H1 (cell line): ENCODE measurements around the gene ZHX3.

Experiments
- CHD2 ChIP-seq: IDR thresholded peaks from 2 replicates; pipeline ENCODE4 v1.6.1; 2012; ENCODE audit warnings: low read length, improper control_type of control experiment
- HDAC2 ChIP-seq, 2 experiments: fragments of 300-600 bp in 1 of 2; sonication (generic) in 1 of 2; IDR thresholded peaks; 2 replicates each; pipeline ENCODE4 v1.6.1; 2011 to 2012; ENCODE audit warnings: low read depth in 2 of 2, low read length in 2 of 2, mild to moderate bottlenecking in 2 of 2, moderate library complexity in 2 of 2, borderline replicate concordance in 1 of 2, inconsistent platforms in 1 of 2
- JUN ChIP-seq: IDR thresholded peaks from 2 replicates; pipeline ENCODE4 v1.6.1; 2011; ENCODE audit warnings: low read depth, mild to moderate bottlenecking, improper control_type of control experiment, low read length
- RAD21 ChIP-seq, 2 experiments: IDR thresholded peaks in 1 of 2; conservative IDR thresholded peaks in 1 of 2; 2 replicates each; pipeline ENCODE4 v1.6.1; 2011; ENCODE audit warnings: low read depth in 2 of 2, low read length in 2 of 2, improper control_type of control experiment in 1 of 2, inconsistent platforms in 1 of 2, mild to moderate bottlenecking in 1 of 2, moderate library complexity in 1 of 2
- SIN3A ChIP-seq, 2 experiments: IDR thresholded peaks in 1 of 2; conservative IDR thresholded peaks in 1 of 2; 2 replicates each; pipeline ENCODE4 v1.6.1; 2011 to 2012; ENCODE audit warnings: low read length in 2 of 2, improper control_type of control experiment in 1 of 2, low read depth in 1 of 2, mild to moderate bottlenecking in 1 of 2
- SP1 ChIP-seq: IDR thresholded peaks from 2 replicates; pipeline ENCODE4 v1.6.1; 2011; ENCODE audit warnings: low read depth, low read length
- SRF ChIP-seq: IDR thresholded peaks from 2 replicates; pipeline ENCODE4 v1.6.1; 2011; ENCODE audit warnings: mild to moderate bottlenecking, low read depth, low read length, moderate library complexity
- TBP ChIP-seq: IDR thresholded peaks from 2 replicates; pipeline ENCODE4 v1.6.1; 2011; ENCODE audit warnings: low read depth, low read length, improper control_type of control experiment
- ZNF274 ChIP-seq: IDR thresholded peaks from 2 replicates; pipeline ENCODE4 v1.7.0; 2012; ENCODE audit warnings: low read length, borderline replicate concordance; ENCODE audit errors: extremely low read depth
- TF ChIP-seq, protein P1 (sequence below), 3 experiments: IDR thresholded peaks; 1 replicate in 2 of 3; 2 replicates in 1 of 3; pipeline versions ENCODE4 v1.5.1 to v1.6.1; 2011; ENCODE audit warnings: low read length in 3 of 3, mild to moderate bottlenecking in 3 of 3, inconsistent platforms in 2 of 3, low read depth in 1 of 3, moderate library complexity in 1 of 3; ENCODE audit not compliant: insufficient read depth in 1 of 3; ENCODE audit errors: control extremely low read depth in 1 of 3
- TF ChIP-seq, protein P2 (sequence below): IDR thresholded peaks from 2 replicates; pipeline ENCODE4 v1.6.1; 2012; ENCODE audit warnings: inconsistent platforms

- TF ChIP-seq, protein P1, sequence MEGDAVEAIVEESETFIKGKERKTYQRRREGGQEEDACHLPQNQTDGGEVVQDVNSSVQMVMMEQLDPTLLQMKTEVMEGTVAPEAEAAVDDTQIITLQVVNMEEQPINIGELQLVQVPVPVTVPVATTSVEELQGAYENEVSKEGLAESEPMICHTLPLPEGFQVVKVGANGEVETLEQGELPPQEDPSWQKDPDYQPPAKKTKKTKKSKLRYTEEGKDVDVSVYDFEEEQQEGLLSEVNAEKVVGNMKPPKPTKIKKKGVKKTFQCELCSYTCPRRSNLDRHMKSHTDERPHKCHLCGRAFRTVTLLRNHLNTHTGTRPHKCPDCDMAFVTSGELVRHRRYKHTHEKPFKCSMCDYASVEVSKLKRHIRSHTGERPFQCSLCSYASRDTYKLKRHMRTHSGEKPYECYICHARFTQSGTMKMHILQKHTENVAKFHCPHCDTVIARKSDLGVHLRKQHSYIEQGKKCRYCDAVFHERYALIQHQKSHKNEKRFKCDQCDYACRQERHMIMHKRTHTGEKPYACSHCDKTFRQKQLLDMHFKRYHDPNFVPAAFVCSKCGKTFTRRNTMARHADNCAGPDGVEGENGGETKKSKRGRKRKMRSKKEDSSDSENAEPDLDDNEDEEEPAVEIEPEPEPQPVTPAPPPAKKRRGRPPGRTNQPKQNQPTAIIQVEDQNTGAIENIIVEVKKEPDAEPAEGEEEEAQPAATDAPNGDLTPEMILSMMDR (IDR thresholded peaks at IDR 0.05; ENCODE audit: control extremely low read depth in 1 of 3, insufficient read depth in 1 of 3, low read depth in 1 of 3, low read length in 3 of 3): no peak
- no peak for TF ChIP-seq HDAC2 (IDR thresholded peaks at IDR 0.05; ENCODE audit: borderline replicate concordance in 1 of 2, low read depth in 2 of 2, low read length in 2 of 2)
- TF ChIP-seq, protein P2, sequence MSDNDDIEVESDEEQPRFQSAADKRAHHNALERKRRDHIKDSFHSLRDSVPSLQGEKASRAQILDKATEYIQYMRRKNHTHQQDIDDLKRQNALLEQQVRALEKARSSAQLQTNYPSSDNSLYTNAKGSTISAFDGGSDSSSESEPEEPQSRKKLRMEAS: no peak
- no peak for TF ChIP-seq CHD2
- TF ChIP-seq SIN3A (conservative IDR thresholded peaks at IDR 0.05 in 1 of 2, IDR thresholded peaks at IDR 0.05 in 1 of 2; ENCODE audit: low read depth in 1 of 2, low read length in 2 of 2): no peak
- no peak for TF ChIP-seq SP1
- TF ChIP-seq RAD21 (IDR thresholded peaks at IDR 0.05 in 1 of 2, conservative IDR thresholded peaks at IDR 0.05 in 1 of 2; ENCODE audit: low read depth in 2 of 2, low read length in 2 of 2): no peak
- no peak for TF ChIP-seq TBP
- no peak for TF ChIP-seq SRF
- no peak for TF ChIP-seq JUN
- no peak for TF ChIP-seq ZNF274
Observed at GRCh38 chr20:41218466-41218865, 99.1 kb downstream of the ZHX3 start.
